ENCODE results near the gene SPARC. TPM values are rescaled to one million over a fixed set of nuclear protein-coding genes. Genes with fewer than 3 reads are reported as not detected.

Gene SPARC
- polyA plus RNA-seq, 1 donor: 3,722 TPM

- DNase-seq: no peak
Observed at GRCh38 chr5:151677776-151678545, 8.8 kb downstream of the SPARC start.

- DNase-seq: no peak
Observed at GRCh38 chr5:151676719-151677118, 10.0 kb downstream of the SPARC start.

GRCh38 chr5:151676314-151676712 is 10.4 kb downstream of the SPARC start:
- DNase-seq: no peak

- no peak for DNase-seq
Observed at GRCh38 chr5:151675611-151676313, 11.0 kb downstream of the SPARC start.

- no peak for DNase-seq
Observed at GRCh38 chr5:151674626-151675610, 11.8 kb downstream of the SPARC start.

- no peak for DNase-seq
Observed at GRCh38 chr5:151673421-151673820, 13.3 kb downstream of the SPARC start.

- no peak for DNase-seq
Observed at GRCh38 chr5:151672516-151672915, 14.2 kb downstream of the SPARC start.

- DNase-seq: no peak
Observed at GRCh38 chr5:151671950-151672349, 14.8 kb downstream of the SPARC start.

- no peak for DNase-seq
Observed at GRCh38 chr5:151670953-151671636, 15.6 kb downstream of the SPARC start.

GRCh38 chr5:151670083-151670686 is 16.5 kb downstream of the SPARC start:
- no peak for DNase-seq

GRCh38 chr5:151667083-151667482 is 19.6 kb downstream of the SPARC start:
- no peak for DNase-seq

GRCh38 chr5:151665613-151666012 is 21.1 kb downstream of the SPARC start:
- no peak for DNase-seq

GRCh38 chr5:151664694-151665585 is 21.8 kb downstream of the SPARC start:
- DNase-seq: no peak

- DNase-seq: peak; percentile 72
Observed at GRCh38 chr5:151663617-151664293, 23.0 kb downstream of the SPARC start.

GRCh38 chr5:151662805-151663204 is 23.9 kb downstream of the SPARC start:
- DNase-seq: no peak

- DNase-seq: no peak
Observed at GRCh38 chr5:151661968-151662732, 24.6 kb downstream of the SPARC start.

GRCh38 chr5:151660616-151661495 is 25.9 kb downstream of the SPARC start:
- DNase-seq: no peak

Measured in hindlimb muscle (tissue), 1 donor.